Stimulated activated CD4-positive, alpha-beta T cell treated with anti-CD3 and anti-CD28 coated beads, Interleukin-12 subunit alpha, Interleukin-12 subunit beta, amount 100 ng/mL, for 24 hours (primary cell): ENCODE results near the gene ACVRL1.
"Not testable (repeated sequence)": the region's sequence is repeated elsewhere in the genome, so short reads cannot be mapped to it uniquely, and the experiment has no call there.

Experiments used
- DNase-seq, 2 experiments: peaks; one replicate each; pipeline ENCODE4 v3.0.0-alpha.2; 2020; ENCODE audit warnings: low read depth in 2 of 2

Gene ACVRL1

GRCh38 chr12:51874000-51874399, 33.3 kb upstream of the ACVRL1 start:
- no peak for DNase-seq

GRCh38 chr12:51874486-51874885, 32.8 kb upstream of the ACVRL1 start:
- no peak for DNase-seq

GRCh38 chr12:51879102-51879501, 28.2 kb upstream of the ACVRL1 start:
- no peak for DNase-seq

- DNase-seq = no peak
These were observed 24.0 kb upstream of the ACVRL1 start for GRCh38 chr12:51883295-51883694.

- DNase-seq = no peak
These were observed 23.2 kb upstream of the ACVRL1 start for GRCh38 chr12:51883998-51884675.

- DNase-seq = no peak
These were observed 22.6 kb upstream of the ACVRL1 start for GRCh38 chr12:51884676-51885229.

GRCh38 chr12:51885294-51886020, 21.8 kb upstream of the ACVRL1 start:
- DNase-seq = not testable (repeated sequence)

- no peak for DNase-seq
These were observed 21.1 kb upstream of the ACVRL1 start for GRCh38 chr12:51886021-51886710.

- DNase-seq = no peak
These were observed 19.6 kb upstream of the ACVRL1 start, which contains the start of gene ANKRD33 for GRCh38 chr12:51887476-51888315. ANKRD33 (plus strand) TSS chr12:51888103; CDS start chr12:51888187, 84 bp downstream.

- no peak for DNase-seq
These were observed 18.7 kb upstream of the ACVRL1 start for GRCh38 chr12:51888316-51889215.

- DNase-seq = no peak
These were observed 17.8 kb upstream of the ACVRL1 start for GRCh38 chr12:51889216-51890132.

GRCh38 chr12:51890133-51890464, 17.2 kb upstream of the ACVRL1 start:
- no peak for DNase-seq

GRCh38 chr12:51890511-51891171, 16.7 kb upstream of the ACVRL1 start:
- DNase-seq = no peak

- DNase-seq = no peak
These were observed 15.5 kb upstream of the ACVRL1 start for GRCh38 chr12:51891843-51892242.

- no peak for DNase-seq
These were observed 13.5 kb upstream of the ACVRL1 start for GRCh38 chr12:51893786-51894185.

GRCh38 chr12:51895378-51896135, 11.7 kb upstream of the ACVRL1 start:
- DNase-seq = no peak

- no peak for DNase-seq
These were observed 11.1 kb upstream of the ACVRL1 start for GRCh38 chr12:51896236-51896635.

- no peak for DNase-seq
These were observed 10.1 kb upstream of the ACVRL1 start for GRCh38 chr12:51897181-51897580.
